HG02678 (cell line): Measurements from ENCODE around the gene PRSS2.
A peak's percentile ranks its signal among the peaks of the same experiment; 100 is the strongest.

Experiments used
- ATAC-seq: cut with Tn5 transposase; IDR thresholded peaks from one replicate; pipeline ENCODE4 v1.9.1; 2021; ENCODE audit warnings: mild to moderate bottlenecking, moderate library complexity; ENCODE audit not compliant: unreplicated experiment

Gene PRSS2

DNA sequence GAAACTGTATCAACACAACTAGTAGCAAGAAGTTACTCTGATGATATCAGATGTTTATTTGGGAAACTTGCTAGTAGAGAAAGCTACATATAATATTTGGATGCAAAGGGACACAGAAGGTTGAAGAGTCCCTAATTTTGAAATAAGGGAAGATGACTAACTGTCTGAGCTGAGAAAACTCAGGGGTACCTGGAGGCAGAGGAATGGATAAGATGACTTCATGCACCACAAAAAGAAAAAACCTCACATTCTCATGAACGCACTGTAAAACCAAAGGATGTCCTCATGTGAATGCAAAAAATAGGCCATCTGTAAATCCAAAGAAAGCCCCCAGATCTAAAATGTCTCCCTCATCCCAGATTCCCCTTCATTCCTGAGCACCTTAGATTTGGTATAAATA lies 29.3 kb downstream of the PRSS2 start:
- no peak for ATAC-seq

DNA sequence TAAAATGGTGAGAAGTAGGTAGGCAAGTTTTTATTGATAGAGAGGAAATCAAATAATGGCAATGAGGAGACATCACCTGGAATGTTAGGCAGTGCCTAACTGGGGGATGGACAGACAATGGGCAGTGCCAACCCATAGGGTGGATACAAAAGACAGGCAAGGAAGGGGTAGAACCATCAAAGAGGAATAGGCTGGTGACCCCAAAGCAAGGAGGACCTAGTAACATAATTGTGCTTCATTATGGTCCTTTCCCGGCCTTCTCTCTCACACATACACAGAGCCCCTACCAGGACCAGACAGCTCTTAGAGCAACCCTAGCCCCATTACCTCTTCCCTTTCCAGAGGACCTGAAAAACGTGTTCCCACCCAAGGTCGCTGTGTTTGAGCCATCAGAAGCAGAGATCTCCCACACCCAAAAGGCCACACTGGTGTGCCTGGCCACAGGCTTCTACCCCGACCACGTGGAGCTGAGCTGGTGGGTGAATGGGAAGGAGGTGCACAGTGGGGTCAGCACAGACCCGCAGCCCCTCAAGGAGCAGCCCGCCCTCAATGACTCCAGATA lies 30.0 kb downstream of the PRSS2 start:
- no peak for ATAC-seq

DNA sequence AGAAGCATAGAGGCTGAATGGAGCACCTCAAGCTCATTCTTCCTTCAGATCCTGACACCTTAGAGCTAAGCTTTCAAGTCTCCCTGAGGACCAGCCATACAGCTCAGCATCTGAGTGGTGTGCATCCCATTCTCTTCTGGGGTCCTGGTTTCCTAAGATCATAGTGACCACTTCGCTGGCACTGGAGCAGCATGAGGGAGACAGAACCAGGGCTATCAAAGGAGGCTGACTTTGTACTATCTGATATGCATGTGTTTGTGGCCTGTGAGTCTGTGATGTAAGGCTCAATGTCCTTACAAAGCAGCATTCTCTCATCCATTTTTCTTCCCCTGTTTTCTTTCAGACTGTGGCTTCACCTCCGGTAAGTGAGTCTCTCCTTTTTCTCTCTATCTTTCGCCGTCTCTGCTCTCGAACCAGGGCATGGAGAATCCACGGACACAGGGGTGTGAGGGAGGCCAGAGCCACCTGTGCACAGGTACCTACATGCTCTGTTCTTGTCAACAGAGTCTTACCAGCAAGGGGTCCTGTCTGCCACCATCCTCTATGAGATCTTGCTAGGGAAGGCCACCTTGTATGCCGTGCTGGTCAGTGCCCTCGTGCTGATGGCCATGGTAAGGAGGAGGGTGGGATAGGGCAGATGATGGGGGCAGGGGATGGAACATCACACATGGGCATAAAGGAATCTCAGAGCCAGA lies 31.0 kb downstream of the PRSS2 start:
- no peak for ATAC-seq

DNA sequence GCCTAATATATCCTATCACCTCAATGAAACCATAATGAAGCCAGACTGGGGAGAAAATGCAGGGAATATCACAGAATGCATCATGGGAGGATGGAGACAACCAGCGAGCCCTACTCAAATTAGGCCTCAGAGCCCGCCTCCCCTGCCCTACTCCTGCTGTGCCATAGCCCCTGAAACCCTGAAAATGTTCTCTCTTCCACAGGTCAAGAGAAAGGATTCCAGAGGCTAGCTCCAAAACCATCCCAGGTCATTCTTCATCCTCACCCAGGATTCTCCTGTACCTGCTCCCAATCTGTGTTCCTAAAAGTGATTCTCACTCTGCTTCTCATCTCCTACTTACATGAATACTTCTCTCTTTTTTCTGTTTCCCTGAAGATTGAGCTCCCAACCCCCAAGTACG lies 31.5 kb downstream of the PRSS2 start:
- ATAC-seq = no peak

DNA sequence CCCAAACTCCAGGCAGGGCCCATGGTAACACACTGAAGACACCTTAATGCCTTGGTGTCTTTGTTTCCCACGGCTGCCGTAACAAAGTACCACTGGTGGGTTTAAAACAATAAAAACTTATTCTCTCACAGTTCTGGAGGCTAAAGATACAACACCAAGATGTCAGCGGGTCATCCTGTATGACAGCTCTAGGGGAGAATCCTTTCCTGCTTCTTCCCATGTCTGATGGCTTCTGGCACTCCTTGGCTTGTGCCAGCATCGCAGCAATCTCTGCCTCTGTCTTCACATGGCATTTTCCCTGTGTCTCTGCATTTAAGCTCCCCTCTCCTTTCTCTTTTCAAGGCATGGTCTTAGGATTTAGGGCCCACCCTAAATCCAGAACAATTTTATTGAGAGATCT lies 33.1 kb downstream of the PRSS2 start:
- no peak for ATAC-seq

DNA sequence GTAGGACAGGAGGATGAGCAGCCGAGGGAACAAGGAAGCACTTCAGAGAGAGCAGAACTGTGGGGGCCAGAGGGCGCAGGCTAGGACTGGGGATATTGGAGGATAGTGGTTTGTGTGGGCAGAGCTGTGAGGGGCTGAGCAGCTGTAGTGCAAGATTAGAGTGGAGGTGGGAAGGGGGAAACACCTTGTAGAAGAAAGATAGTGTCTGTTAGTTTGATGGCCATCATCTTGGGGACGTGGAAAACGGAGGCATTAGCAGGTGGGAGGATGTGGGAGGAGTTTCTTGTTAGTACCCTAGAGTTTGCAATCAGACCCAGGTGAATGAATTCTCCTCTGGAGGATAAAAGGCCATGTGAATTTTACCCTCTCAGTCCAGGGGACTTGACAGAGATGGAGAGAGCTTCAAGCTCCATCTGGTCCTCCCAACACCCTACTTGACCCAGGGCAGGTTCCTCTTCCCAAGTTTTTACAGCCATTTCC lies 34.0 kb downstream of the PRSS2 start:
- no peak for ATAC-seq

DNA sequence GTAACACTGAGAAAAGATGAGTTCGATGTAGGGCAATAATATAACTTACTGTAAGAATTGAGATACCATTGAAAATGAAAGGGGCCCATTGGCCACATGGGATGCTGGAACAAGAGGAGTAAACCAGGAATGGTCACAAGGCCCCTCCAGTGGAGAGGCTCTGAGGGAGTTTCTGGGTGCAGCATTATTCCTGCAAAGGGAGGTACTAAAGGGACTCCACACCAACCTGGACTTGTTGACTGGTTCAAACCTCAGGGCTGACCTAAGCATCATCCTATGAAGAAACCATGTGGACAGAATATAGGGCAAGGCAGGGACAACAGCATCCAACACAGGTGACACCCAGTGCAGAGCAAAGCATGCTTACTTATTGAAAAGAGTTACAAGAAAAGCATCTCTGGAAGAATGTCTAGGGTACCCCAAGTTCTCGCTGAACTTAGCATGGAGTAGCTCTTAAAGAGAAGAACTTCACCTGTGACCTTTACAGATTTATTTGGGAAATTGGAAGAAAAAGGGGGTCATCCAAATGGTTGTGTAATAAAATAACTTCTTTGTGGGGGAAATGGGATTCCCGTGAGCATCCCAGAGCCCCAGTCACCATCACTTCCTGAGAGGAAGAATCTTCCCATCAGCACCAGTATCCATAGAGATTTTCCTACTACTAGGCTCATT lies 34.7 kb downstream of the PRSS2 start:
- ATAC-seq = no peak

DNA sequence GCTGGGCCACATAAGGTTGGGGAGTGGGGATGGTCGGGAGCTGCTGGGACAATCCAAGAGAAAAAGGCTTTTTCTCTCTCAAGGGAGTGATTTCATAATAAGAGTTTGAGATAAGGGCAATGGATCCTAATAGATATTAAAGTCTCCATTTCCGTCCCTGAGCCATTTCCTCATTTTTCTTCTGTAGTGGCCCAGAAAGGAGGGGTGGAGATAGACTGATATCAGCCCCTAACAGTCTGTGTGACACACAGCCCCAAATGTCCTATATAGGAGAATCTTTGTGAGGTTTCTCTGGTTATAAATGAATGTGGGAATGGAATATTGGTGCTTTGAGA lies 35.2 kb downstream of the PRSS2 start:
- ATAC-seq = no peak

DNA sequence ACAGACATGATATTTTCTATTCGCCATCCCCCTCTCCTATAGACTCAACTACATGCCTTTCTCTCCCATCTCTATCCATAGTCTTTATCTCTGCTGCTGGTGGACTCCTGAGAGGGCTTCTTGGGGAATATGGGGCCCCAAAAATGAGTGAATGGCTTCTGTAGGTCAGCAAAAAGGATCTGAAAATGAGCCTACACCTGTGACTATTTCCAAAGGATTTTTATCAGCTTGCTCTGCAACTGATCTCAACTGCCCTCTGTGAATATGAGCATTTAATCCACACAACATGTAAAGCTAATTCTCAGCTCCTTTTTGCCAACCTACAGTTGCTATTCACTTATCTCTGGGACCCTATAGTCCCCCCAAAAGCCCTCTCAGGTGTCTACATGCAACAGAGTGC lies 36.2 kb downstream of the PRSS2 start:
- no peak for ATAC-seq

DNA sequence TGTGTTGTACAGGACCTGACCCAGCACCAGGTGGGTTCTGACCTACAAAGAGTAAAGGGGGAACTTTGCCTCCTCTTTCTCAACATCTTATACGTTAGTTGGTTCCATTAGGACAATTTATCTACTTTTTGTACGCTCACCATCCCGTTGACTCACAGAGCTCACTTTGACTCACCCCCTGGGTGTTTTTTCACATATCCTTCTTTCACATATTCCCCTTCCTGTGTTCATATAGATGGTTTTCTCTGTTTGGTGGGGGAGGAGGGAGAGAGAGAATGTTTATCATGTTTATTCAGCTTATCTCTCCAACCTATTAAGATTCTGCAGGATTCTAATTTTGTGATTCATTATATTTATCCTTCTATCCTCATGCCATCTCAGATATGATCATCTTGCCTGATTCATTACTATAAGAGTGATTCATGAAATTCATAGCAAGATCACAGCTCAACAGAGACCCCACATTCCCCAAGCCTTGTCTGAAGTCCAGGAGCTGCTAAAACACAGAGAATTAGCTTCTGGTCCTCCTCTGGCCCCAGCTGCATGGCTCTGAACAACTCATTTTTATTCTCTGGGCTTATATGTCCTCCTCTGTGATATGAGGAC lies 37.2 kb downstream of the PRSS2 start:
- no peak for ATAC-seq

DNA sequence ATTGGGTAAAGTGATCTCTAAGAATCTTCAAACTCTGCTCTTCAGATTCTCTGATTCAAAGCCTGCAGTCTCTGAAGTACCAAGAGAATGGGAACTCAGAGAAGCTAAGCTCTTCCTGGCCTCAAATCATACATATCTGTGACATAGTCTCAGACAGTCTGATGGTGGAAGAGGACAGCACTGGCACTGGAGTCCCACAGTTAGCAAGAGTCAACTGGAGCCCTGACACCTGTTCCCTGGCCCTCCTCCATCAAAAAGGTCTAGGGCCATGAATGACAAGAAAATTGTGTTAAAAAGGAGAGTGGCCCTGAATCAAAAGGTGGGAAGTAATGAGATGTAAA lies 37.7 kb downstream of the PRSS2 start:
- ATAC-seq = peak; percentile 26

DNA sequence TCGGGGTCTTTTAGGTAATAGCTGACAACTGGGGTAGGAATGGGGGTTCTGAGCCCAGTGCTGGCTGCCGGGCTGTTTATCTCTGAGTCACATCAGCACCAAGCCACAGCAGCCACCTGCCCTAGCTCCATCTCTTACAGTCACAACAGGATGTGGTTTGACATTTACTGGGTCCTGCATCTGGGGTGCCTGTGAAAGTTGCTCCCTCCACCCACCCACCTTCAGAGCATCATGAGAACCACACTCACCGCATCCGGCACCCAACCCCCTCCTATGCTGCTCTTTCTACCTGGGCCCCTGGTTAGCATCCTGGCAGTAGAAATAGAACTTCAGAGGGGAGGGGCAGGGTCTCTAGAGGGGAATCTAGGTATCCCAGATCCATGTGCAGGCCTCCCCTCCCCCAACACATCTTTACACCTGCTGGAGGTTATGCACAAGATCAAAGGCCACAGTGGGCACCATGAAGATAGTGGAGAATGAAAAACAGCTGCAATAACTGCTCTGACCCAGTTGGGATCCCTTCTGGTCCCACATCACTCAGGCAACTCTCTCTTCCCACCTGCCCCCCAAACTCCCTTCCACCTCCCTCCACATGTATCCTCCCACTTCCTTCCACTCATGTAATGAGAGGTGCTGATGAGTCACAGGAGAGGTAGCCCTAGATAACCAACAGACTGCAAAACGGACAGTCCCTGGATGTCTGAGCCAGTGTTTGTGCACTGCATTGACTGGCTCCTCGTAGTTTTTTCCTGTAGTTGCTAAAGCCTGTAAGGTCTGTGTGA lies 38.2 kb downstream of the PRSS2 start:
- ATAC-seq = peak; percentile 82

DNA sequence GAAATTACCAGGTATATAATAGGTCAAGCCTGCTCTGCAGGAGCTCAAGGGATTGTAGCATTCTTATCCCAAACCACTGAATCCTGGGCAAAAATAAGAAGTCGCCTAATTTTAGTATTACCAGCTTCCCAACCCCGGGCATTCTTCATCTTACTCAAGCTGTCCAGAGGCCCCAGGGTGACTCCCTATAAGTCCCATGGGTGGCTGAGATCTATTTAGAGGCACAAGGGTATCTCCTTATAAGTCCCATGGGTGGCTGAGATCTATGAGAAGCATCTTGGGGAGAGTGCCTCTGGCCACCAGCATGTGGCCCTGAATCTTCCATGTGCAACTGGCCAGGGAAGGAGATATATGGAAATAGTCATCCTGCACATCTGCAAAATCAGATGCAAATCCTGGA lies 38.9 kb downstream of the PRSS2 start:
- ATAC-seq = no peak

DNA sequence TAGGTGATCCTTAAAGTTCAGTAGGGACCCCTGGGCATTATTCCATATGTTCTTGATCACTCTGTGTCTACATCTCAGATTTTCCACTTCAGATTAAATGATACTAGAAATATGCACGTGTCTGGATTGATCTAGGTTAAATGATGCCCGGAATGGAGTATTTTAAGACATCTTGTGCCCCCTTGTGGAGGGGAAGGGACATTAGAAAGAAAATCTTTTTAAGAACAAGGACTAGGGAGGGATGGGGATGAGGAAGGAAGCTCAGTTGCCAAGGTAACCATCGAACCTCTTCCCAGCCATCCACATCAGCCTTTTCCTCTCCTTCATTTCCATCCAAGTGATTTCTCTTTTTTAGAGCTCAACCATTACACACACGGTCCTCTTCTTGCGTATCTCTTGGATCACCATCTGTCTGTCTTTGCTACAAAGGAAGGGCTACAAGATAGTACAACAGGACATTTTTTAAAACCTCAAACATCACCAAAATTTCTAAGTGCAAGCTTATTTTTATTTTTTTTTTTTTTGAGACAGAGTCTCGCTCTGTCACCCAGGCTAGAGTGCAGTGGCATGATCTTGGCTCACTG lies 40.5 kb downstream of the PRSS2 start:
- ATAC-seq = no peak

DNA sequence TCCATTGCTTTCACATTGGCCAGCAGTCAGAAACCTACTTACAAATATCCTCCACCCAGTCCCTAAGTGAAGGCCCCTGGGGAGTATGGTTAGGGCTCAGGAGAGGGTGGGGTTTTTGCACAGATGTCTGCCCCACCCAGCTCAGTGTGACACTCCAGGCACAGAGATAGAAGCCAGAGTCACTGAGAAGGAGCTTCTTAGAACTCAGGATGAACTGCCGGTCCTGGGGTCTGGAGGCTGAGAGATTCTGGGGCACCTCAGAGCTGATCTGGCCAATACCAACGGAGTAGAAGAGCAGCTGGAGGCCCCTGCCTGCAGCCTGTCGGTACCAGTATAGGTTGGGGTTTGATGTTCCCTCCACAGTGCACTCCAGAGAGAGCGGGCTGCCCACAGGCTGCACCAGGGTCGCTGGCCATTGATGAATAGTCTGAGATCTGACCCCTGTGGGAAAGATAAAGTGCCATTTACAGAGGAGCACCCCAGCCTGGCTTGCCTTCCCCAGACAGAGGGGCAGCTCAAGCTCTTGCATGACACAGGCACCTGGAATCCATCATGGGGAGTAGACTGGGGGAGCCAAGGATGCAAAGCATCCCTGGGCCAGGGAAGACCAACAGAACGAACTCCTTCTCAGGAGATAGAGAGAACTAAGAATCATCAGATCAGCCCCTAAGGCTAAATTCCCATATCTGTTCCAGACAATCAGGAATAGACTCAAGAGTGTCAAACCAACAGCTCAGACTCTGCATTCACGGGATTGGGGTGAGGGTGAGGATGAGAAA lies 41.9 kb downstream of the PRSS2 start:
- peak; percentile 7 for ATAC-seq

DNA sequence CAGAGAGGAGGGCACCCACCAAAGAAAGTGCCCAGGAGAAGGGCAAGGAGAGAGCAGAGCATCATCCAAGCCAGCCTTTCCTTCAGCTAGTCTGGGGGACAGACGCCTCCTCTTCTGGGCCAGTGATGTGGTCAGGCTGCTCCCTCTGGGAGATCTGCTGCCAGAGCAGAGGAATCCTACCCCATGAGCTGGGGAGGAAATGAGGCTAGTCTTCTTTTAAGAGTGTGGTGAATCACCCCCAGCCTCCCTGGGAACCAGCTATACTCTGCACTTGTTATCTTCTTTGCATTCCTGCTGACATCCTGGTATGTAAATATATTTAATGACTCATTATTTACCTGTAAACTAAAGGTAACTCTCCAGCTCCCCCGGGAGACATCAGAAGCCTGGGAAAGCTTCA lies 42.5 kb downstream of the PRSS2 start:
- no peak for ATAC-seq

DNA sequence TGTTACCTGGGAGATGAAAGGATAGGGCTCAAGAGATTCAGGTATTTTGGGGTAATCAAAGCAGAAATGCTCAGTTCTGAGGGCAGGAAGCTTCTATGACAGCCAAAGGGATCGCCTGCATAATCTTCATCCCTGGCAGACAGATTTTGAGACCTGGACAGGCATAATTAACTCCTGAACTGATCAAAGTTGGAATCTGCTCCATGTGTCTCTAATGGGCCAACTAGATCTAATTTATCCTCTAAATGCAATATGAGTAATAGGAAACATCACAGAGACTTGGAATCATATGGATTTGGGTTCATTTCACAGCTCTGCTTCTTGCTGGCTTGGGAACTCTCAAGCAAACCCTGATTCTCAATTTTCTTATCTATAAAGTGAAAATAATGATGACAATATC lies 42.9 kb downstream of the PRSS2 start:
- no peak for ATAC-seq

DNA sequence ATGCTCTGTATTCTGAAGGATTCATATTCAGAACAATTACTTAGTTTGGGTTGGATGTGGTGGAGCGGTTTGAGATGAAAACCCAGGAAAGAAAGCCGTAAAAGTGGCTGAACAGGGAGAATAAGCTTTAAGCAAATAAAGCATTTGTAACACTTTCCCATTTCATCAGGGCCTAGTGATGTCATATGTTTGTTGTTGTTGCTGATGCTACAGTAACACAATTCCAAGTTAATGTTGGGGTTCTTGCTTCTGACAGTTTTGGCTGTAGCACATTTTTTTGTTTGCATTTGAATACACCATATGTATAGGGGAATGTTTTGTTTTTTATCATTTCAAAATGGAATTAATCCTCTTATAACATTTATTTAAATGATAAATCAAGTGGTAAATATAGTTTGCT lies 43.7 kb downstream of the PRSS2 start:
- no peak for ATAC-seq

DNA sequence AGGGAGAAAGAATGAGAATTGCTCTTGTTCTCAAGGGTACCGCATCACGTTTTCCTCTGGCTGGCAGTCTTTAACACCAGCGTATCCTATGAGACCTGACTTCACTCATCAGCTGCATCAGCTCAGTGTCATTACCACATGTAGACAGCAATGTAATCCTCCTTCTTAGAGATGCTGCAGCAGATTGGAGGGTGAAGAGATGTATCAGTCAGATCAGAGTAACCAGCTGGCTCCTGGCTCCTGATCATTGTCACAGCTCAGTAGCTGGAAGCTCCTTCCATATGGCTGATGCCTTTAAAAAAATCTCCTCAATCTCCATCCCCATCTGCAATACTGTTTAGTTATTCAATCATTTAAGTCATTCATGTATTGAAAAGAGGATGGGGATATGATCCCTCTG lies 44.4 kb downstream of the PRSS2 start:
- no peak for ATAC-seq

DNA sequence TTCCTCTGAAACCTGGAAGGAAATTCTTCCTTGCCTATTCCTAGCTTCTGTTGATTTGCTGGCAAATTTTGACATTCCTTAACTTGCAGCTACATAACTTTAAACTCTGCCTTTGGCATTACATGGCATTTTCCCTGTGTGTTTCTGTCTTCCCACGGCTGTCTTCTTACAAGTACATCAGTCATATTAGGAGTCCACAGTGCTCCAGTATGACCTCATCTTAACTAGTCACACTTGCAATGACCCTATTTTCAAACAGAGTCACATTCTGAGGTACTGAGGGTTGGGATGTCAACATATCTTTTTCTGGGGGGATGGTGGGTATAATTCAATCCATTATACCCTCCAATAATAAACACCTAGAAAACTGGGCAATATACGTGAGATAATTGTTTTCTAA lies 46.7 kb downstream of the PRSS2 start:
- no peak for ATAC-seq
